ENCODE results near the gene REV3L.

The REV3L gene

GRCh38 chr6:111427341-111428116, 55.5 kb downstream of the REV3L start:
- no peak for TF ChIP-seq CTCF (IDR thresholded peaks at IDR 0.05; ENCODE audit: control extremely low read depth, extremely low read depth, low read depth, missing control alignments)
- CTCF ChIA-PET, result no interaction called here
- DNase-seq (ENCODE audit: extremely low spot score), result peak; percentile 20
- POLR2A ChIA-PET, result no interaction called here

GRCh38 chr6:111423960-111424846, 58.8 kb downstream of the REV3L start:
- POLR2A ChIA-PET, result interaction anchor here (0.6 kb wide), 1 partner anchor 13 kb away, joined by 3 read pairs; no protein-coding TSS in a partner anchor
- DNase-seq (ENCODE audit: extremely low spot score), result no peak
- CTCF ChIA-PET, result interaction anchor here (1.4 to 2.1 kb wide), 6 partner anchors 9 to 165 kb away, joined by 3 to 8 read pairs (median 6); a partner anchor contains a TSS

GRCh38 chr6:111423055-111423633, 59.9 kb downstream of the REV3L start:
- ChIA-PET POLR2A (no interaction called here), CTCF (interaction anchor here (1.4 to 1.9 kb wide), 3 partner anchors 10 to 164 kb away, joined by 3 to 4 read pairs (median 4); a partner anchor contains a TSS)
- DNase-seq (ENCODE audit: extremely low spot score), result no peak
- no peak for TF ChIP-seq CTCF (IDR thresholded peaks at IDR 0.05; ENCODE audit: control extremely low read depth, extremely low read depth, low read depth, missing control alignments)

More at GRCh38 chr6:111423960-111424846, 58.8 kb downstream of the REV3L start:
- no peak for TF ChIP-seq CTCF (IDR thresholded peaks at IDR 0.05; ENCODE audit: control extremely low read depth, extremely low read depth, low read depth, missing control alignments)

GRCh38 chr6:111418971-111419693, 63.9 kb downstream of the REV3L start:
- CTCF ChIA-PET, result interaction anchor here (1.3 kb wide), 1 partner anchor 14 kb away, joined by 3 read pairs; no protein-coding TSS in a partner anchor
- no peak for TF ChIP-seq CTCF (IDR thresholded peaks at IDR 0.05; ENCODE audit: control extremely low read depth, extremely low read depth, low read depth, missing control alignments)
- no peak for DNase-seq (ENCODE audit: extremely low spot score)
- POLR2A ChIA-PET, result no interaction called here

- no peak for DNase-seq (ENCODE audit: extremely low spot score)
- CTCF ChIA-PET, result no interaction called here
- POLR2A ChIA-PET, result no interaction called here
- no peak for TF ChIP-seq CTCF (IDR thresholded peaks at IDR 0.05; ENCODE audit: control extremely low read depth, extremely low read depth, low read depth, missing control alignments)
These were observed 65.1 kb downstream of the REV3L start for GRCh38 chr6:111417946-111418345.

- no peak for DNase-seq (ENCODE audit: extremely low spot score)
- CTCF ChIA-PET, result no interaction called here
- POLR2A ChIA-PET, result no interaction called here
- TF ChIP-seq CTCF (IDR thresholded peaks at IDR 0.05; ENCODE audit: control extremely low read depth, extremely low read depth, low read depth, missing control alignments), result no peak
These were observed 65.8 kb downstream of the REV3L start for GRCh38 chr6:111417181-111417585.
